SK-N-SH (cell line): ENCODE results near the gene PARP1.

Source experiments
- EP300 ChIP-seq, 2 experiments: IDR thresholded peaks; 2 replicates each; pipeline versions ENCODE4 v1.4.0 to v1.6.1; 2012; ENCODE audit warnings: borderline replicate concordance in 1 of 2, low read depth in 1 of 2, low read length in 1 of 2
- GABPA ChIP-seq: IDR thresholded peaks from 2 replicates; pipeline ENCODE4 v1.4.0; 2012; ENCODE audit warnings: low read depth, mild to moderate bottlenecking
- JUND ChIP-seq: IDR thresholded peaks from 2 replicates; pipeline ENCODE4 v1.4.0; 2012
- NRF1 ChIP-seq: IDR thresholded peaks from 2 replicates; pipeline ENCODE4 v1.6.1; 2012; ENCODE audit warnings: low read depth, mild to moderate bottlenecking, low read length
- POLR2AphosphoS5 ChIP-seq: IDR thresholded peaks from 2 replicates; pipeline ENCODE4 v1.6.1; 2012; ENCODE audit warnings: low read depth, low read length
- RAD21 ChIP-seq: IDR thresholded peaks from 2 replicates; pipeline ENCODE4 v1.6.1; 2012; ENCODE audit warnings: mild to moderate bottlenecking, low read length
- RCOR1 ChIP-seq: fragments of 150-350 bp; IDR thresholded peaks from 2 replicates; pipeline ENCODE4 v1.6.1; 2017; ENCODE audit warnings: antibody characterized with exemption, low read length
- RFX5 ChIP-seq: IDR thresholded peaks from 2 replicates; pipeline ENCODE4 v1.6.1; 2012; ENCODE audit warnings: mild to moderate bottlenecking, improper control_type of control experiment, low read length
- YY1 ChIP-seq: IDR thresholded peaks from 2 replicates; pipeline ENCODE4 v1.4.0; 2012; ENCODE audit warnings: low read depth, mild to moderate bottlenecking
- TF ChIP-seq, protein P1 (sequence below): fragments of 200-600 bp; sonication (generic); IDR thresholded peaks from 2 replicates; pipeline ENCODE4 v1.6.1; 2017; ENCODE audit warnings: antibody characterized with exemption, mild to moderate bottlenecking, moderate library complexity
- TF ChIP-seq, protein P2 (sequence below): IDR thresholded peaks from 2 replicates; pipeline ENCODE4 v1.6.1; 2012; ENCODE audit warnings: mild to moderate bottlenecking, low read depth, low read length, moderate library complexity
- TF ChIP-seq, protein P3 (sequence below): IDR thresholded peaks from 2 replicates; pipeline ENCODE4 v1.4.0; 2012; ENCODE audit warnings: low read depth
- TF ChIP-seq, protein P4 (sequence below): IDR thresholded peaks from 2 replicates; pipeline ENCODE4; 2012

DNA sequence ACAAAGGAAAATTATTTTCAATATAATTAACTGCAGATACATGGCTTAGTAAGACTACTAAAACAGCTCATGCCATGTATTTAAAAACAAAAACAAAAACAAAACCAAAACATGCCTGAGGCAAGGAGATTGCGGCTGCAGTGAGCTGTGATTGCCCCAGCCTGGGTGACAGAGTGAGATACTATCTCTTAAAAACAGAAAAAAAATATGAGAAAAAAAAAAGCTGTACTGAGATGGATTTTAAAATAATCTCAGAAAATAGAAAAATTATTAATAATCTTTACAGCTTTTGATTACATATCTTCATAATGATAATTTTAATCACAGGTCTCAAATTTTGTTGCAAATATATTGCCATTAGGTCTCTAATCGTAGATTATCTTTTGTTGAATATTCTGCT is 74.9 kb downstream of the PARP1 start:
- TF ChIP-seq, protein P1, sequence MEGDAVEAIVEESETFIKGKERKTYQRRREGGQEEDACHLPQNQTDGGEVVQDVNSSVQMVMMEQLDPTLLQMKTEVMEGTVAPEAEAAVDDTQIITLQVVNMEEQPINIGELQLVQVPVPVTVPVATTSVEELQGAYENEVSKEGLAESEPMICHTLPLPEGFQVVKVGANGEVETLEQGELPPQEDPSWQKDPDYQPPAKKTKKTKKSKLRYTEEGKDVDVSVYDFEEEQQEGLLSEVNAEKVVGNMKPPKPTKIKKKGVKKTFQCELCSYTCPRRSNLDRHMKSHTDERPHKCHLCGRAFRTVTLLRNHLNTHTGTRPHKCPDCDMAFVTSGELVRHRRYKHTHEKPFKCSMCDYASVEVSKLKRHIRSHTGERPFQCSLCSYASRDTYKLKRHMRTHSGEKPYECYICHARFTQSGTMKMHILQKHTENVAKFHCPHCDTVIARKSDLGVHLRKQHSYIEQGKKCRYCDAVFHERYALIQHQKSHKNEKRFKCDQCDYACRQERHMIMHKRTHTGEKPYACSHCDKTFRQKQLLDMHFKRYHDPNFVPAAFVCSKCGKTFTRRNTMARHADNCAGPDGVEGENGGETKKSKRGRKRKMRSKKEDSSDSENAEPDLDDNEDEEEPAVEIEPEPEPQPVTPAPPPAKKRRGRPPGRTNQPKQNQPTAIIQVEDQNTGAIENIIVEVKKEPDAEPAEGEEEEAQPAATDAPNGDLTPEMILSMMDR: no peak
- TF ChIP-seq, protein P2, sequence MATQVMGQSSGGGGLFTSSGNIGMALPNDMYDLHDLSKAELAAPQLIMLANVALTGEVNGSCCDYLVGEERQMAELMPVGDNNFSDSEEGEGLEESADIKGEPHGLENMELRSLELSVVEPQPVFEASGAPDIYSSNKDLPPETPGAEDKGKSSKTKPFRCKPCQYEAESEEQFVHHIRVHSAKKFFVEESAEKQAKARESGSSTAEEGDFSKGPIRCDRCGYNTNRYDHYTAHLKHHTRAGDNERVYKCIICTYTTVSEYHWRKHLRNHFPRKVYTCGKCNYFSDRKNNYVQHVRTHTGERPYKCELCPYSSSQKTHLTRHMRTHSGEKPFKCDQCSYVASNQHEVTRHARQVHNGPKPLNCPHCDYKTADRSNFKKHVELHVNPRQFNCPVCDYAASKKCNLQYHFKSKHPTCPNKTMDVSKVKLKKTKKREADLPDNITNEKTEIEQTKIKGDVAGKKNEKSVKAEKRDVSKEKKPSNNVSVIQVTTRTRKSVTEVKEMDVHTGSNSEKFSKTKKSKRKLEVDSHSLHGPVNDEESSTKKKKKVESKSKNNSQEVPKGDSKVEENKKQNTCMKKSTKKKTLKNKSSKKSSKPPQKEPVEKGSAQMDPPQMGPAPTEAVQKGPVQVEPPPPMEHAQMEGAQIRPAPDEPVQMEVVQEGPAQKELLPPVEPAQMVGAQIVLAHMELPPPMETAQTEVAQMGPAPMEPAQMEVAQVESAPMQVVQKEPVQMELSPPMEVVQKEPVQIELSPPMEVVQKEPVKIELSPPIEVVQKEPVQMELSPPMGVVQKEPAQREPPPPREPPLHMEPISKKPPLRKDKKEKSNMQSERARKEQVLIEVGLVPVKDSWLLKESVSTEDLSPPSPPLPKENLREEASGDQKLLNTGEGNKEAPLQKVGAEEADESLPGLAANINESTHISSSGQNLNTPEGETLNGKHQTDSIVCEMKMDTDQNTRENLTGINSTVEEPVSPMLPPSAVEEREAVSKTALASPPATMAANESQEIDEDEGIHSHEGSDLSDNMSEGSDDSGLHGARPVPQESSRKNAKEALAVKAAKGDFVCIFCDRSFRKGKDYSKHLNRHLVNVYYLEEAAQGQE: no peak
- TF ChIP-seq, protein P3, sequence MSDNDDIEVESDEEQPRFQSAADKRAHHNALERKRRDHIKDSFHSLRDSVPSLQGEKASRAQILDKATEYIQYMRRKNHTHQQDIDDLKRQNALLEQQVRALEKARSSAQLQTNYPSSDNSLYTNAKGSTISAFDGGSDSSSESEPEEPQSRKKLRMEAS: no peak
- 0 out of 4 replicates have a peak, but pooled peaks of 1 of the 2 experiments have one; percentile 8 for TF ChIP-seq EP300 (IDR thresholded peaks at IDR 0.05; ENCODE audit: borderline replicate concordance in 1 of 2, low read depth in 1 of 2, low read length in 1 of 2)
- no peak for TF ChIP-seq POLR2AphosphoS5
- TF ChIP-seq GABPA: no peak
- no peak for TF ChIP-seq JUND
- TF ChIP-seq NRF1: no peak
- TF ChIP-seq RAD21: no peak
- TF ChIP-seq, protein P4, sequence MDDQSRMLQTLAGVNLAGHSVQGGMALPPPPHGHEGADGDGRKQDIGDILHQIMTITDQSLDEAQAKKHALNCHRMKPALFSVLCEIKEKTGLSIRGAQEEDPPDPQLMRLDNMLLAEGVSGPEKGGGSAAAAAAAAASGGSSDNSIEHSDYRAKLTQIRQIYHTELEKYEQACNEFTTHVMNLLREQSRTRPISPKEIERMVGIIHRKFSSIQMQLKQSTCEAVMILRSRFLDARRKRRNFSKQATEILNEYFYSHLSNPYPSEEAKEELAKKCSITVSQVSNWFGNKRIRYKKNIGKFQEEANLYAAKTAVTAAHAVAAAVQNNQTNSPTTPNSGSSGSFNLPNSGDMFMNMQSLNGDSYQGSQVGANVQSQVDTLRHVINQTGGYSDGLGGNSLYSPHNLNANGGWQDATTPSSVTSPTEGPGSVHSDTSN: no peak
- no peak for TF ChIP-seq YY1
- TF ChIP-seq RFX5: no peak
- TF ChIP-seq RCOR1: no peak
